Suprapubic skin (tissue), 3 donors: Measurements from ENCODE around the gene UCMA.

Experiments used
- CTCF ChIP-seq, 2 donors: fragments of 200-600 bp in 1 of 2; fragments of 450-650 bp in 1 of 2; sonication (generic) in 1 of 2; IDR thresholded peaks; one replicate each; pipeline ENCODE4 v1.5.1; 2016 to 2019; ENCODE audit warnings: antibody characterized with exemption in 2 of 2, mild to moderate bottlenecking in 1 of 2, moderate library complexity in 1 of 2
- POLR2A ChIP-seq, 2 donors: fragments of 450-650 bp; IDR thresholded peaks; one replicate each; pipeline ENCODE4 v1.6.1; 2017; ENCODE audit warnings: antibody characterized with exemption in 2 of 2, mild to moderate bottlenecking in 2 of 2, moderate library complexity in 2 of 2

GRCh38 chr10:13227031-13227430, 7.1 kb downstream of the UCMA start:
- no peak for TF ChIP-seq POLR2A (IDR thresholded peaks at IDR 0.05)
- TF ChIP-seq CTCF (IDR thresholded peaks at IDR 0.05): no peak
